ENCODE data around the gene RAB8A. TPM values are rescaled to one million over a fixed set of nuclear protein-coding genes. Genes with fewer than 3 reads are reported as not detected.

The RAB8A gene
- total RNA-seq, 4 donors from 2014 or later = 40.2 to 65.6 (median 51.5) TPM

GRCh38 chr19:16127776-16128371, 16.2 kb downstream of the RAB8A start:
- Histone ChIP-seq H3K27ac (no peak overlapping the region), H3K4me1 (no peaks in the 10 kb centered on the region), H3K4me3 (replicated peaks in 1 of 3) (no peak overlapping the region), H3K36me3 (peaks cover 57 to 73% of the 10 kb centered on the region in 2 donors), H3K27me3 (no peaks in the 10 kb centered on the region), H3K9me3 (no peaks in the 10 kb centered on the region)
- no peak for DNase-seq
- intact Hi-C loops (cut with DNase I) = no loop called here
- TF ChIP-seq POLR2A (IDR thresholded peaks at IDR 0.05) (no peak), CTCF (IDR thresholded peaks at IDR 0.05) (no peak)
- 93 to 97% methylated on average over 14 to 21 of the region's 21 CpGs for WGBS, 2 donors

- no peak for DNase-seq
- Histone ChIP-seq H3K4me1 (no peaks in the 10 kb centered on the region), H3K27ac (no peak overlapping the region), H3K27me3 (no peaks in the 10 kb centered on the region), H3K9me3 (no peaks in the 10 kb centered on the region), H3K36me3 (peaks cover 55 to 58% of the 10 kb centered on the region in 2 donors), H3K4me3 (replicated peaks in 1 of 3) (no peak overlapping the region)
- WGBS, 2 donors = 95 to 98% methylated on average over 3 of the region's 3 CpGs
- intact Hi-C loops (cut with DNase I) = no loop called here
- TF ChIP-seq CTCF (IDR thresholded peaks at IDR 0.05) (no peak), POLR2A (IDR thresholded peaks at IDR 0.05) (no peak)
Measured at GRCh38 chr19:16131648-16132047, 20.0 kb downstream of the RAB8A start.

- no peak for DNase-seq
- H3K36me3 ChIP-seq = peaks cover 35 to 38% of the 10 kb centered on the region in 2 donors
- H3K9me3 ChIP-seq = no peaks in the 10 kb centered on the region
- no peak overlapping the region for H3K27ac ChIP-seq
- 97 to 100% methylated on average over 4 of the region's 4 CpGs for WGBS, 2 donors
- intact Hi-C loops (cut with DNase I) = no loop called here
- H3K4me1 ChIP-seq = no peaks in the 10 kb centered on the region
- H3K4me3 ChIP-seq (replicated peaks in 1 of 3) = no peak overlapping the region
- no peak for TF ChIP-seq CTCF (IDR thresholded peaks at IDR 0.05)
- TF ChIP-seq POLR2A (IDR thresholded peaks at IDR 0.05) = no peak
- H3K27me3 ChIP-seq = no peaks in the 10 kb centered on the region
Measured at GRCh38 chr19:16133818-16134217, 22.1 kb downstream of the RAB8A start.

GRCh38 chr19:16134510-16134909, 22.8 kb downstream of the RAB8A start:
- peaks cover 28 to 31% of the 10 kb centered on the region in 2 donors for H3K36me3 ChIP-seq
- intact Hi-C loops (cut with DNase I) = no loop called here
- DNase-seq = no peak
- no peaks in the 10 kb centered on the region for H3K27me3 ChIP-seq
- 82 to 87% methylated on average over 7 of the region's 7 CpGs for WGBS, 2 donors
- H3K4me3 ChIP-seq (replicated peaks in 1 of 3) = no peak overlapping the region
- no peaks in the 10 kb centered on the region for H3K4me1 ChIP-seq
- H3K27ac ChIP-seq = no peak overlapping the region
- no peak for TF ChIP-seq POLR2A (IDR thresholded peaks at IDR 0.05)
- TF ChIP-seq CTCF (IDR thresholded peaks at IDR 0.05) = no peak
- H3K9me3 ChIP-seq = no peaks in the 10 kb centered on the region

- H3K27ac ChIP-seq = no peak overlapping the region
- H3K36me3 ChIP-seq = peaks cover 20% of the 10 kb centered on the region in 2 donors
- no peak overlapping the region for H3K4me3 ChIP-seq (replicated peaks in 1 of 3)
- WGBS, 2 donors = 80 to 95% methylated on average over 4 of the region's 4 CpGs
- H3K4me1 ChIP-seq = no peaks in the 10 kb centered on the region
- H3K27me3 ChIP-seq = no peaks in the 10 kb centered on the region
- H3K9me3 ChIP-seq = no peaks in the 10 kb centered on the region
- no peak for DNase-seq
- TF ChIP-seq CTCF (IDR thresholded peaks at IDR 0.05) (no peak), POLR2A (IDR thresholded peaks at IDR 0.05) (no peak)
- intact Hi-C loops (cut with DNase I) = no loop called here
Measured at GRCh38 chr19:16135430-16136127, 23.9 kb downstream of the RAB8A start.

Data from thyroid gland (tissue), 4 donors.